ENCODE measurements around the gene SERINC5. TPM values are rescaled to one million over a fixed set of nuclear protein-coding genes. Genes with fewer than 3 reads are reported as not detected.

SERINC5 gene
- polyA plus RNA-seq, 1 of the 3 experiments (the other 2 are of a cell fraction), result 4.5 TPM

DNA sequence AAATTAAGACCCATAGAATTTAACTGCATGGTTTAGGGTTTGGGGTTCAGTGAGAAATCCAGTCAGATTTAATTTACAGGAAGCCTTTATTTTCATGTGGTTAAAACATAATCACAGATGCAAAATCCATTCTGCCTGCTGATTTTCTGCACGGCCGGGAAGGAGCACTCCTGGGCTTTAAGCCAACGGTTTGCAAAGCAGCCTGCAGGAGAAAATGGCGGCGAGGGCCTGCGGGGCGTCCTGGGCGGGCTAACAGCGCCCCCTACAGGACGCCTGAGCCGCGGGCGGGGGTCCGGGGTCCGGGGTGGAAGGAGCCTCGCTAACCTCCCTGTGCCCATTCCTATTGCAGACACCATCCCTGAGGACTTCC lies 173.1 kb downstream of the SERINC5 start:
- Histone ChIP-seq H3K27ac (ENCODE audit: low read depth in 2 of 2, low read length in 1 of 2) (no peak overlapping the region), H3K4me1 (ENCODE audit: control insufficient read depth in 1 of 2, insufficient read depth in 2 of 2, low read depth in 1 of 2, low read length in 1 of 2) (no peaks in the 10 kb centered on the region; a peak in 1 of 4 replicates), H2AFZ (ENCODE audit: low read depth) (no peak overlapping the region), H3K9ac (no peak overlapping the region), H3K4me3 (ENCODE audit: low read depth in 2 of 2, low read length in 1 of 2) (no peak overlapping the region), H3K4me2 (no peak overlapping the region), H3K27me3 (ENCODE audit: insufficient read depth) (no peaks in the 10 kb centered on the region), H4K20me1 (ENCODE audit: insufficient read depth) (no peaks in the 10 kb centered on the region), H3K9me3 (no peaks in the 10 kb centered on the region), H3K9me2 (no peaks in the 10 kb centered on the region), H3F3A (replicated peaks; ENCODE audit: insufficient read depth) (no peaks in the 10 kb centered on the region), H3K79me2 (ENCODE audit: insufficient read depth) (no peaks in the 10 kb centered on the region), H3K36me3 (replicated peaks in 1 of 2; ENCODE audit: control insufficient read depth in 1 of 2, insufficient read depth in 2 of 2, low read length in 1 of 2) (no peaks in the 10 kb centered on the region)
- POLR2A ChIA-PET, result no interaction called here
- CTCF ChIA-PET, result interaction anchor here (0.8 to 3.1 kb wide), 26 partner anchors 8 to 1063 kb away, joined by 3 to 16 read pairs (median 6); partner anchors contain the start of genes MTX3 and THBS4
- WGBS (ENCODE audit: low lambda C conversion rate), result 54% methylated on average over 15 of the region's 16 CpGs
- peak; percentile 59 for DNase-seq
- TF ChIP-seq EZH2phosphoT487 (IDR thresholded peaks at IDR 0.05; ENCODE audit: borderline replicate concordance, low read depth), result no peak
- TF ChIP-seq, protein P1, sequence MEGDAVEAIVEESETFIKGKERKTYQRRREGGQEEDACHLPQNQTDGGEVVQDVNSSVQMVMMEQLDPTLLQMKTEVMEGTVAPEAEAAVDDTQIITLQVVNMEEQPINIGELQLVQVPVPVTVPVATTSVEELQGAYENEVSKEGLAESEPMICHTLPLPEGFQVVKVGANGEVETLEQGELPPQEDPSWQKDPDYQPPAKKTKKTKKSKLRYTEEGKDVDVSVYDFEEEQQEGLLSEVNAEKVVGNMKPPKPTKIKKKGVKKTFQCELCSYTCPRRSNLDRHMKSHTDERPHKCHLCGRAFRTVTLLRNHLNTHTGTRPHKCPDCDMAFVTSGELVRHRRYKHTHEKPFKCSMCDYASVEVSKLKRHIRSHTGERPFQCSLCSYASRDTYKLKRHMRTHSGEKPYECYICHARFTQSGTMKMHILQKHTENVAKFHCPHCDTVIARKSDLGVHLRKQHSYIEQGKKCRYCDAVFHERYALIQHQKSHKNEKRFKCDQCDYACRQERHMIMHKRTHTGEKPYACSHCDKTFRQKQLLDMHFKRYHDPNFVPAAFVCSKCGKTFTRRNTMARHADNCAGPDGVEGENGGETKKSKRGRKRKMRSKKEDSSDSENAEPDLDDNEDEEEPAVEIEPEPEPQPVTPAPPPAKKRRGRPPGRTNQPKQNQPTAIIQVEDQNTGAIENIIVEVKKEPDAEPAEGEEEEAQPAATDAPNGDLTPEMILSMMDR (IDR thresholded peaks at IDR 0.05), result peak; percentile 64

- no peaks in the 10 kb centered on the region for H4K20me1 ChIP-seq (ENCODE audit: insufficient read depth)
- no peak for TF ChIP-seq FOXM1 (IDR thresholded peaks at IDR 0.05; ENCODE audit: low read depth)
- no peak for TF ChIP-seq FOXJ3 (CRISPR knock-in tag; IDR thresholded peaks at IDR 0.05)
- TF ChIP-seq, protein P2, sequence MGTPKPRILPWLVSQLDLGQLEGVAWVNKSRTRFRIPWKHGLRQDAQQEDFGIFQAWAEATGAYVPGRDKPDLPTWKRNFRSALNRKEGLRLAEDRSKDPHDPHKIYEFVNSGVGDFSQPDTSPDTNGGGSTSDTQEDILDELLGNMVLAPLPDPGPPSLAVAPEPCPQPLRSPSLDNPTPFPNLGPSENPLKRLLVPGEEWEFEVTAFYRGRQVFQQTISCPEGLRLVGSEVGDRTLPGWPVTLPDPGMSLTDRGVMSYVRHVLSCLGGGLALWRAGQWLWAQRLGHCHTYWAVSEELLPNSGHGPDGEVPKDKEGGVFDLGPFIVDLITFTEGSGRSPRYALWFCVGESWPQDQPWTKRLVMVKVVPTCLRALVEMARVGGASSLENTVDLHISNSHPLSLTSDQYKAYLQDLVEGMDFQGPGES (IDR thresholded peaks at IDR 0.05; ENCODE audit: low read depth, low read length), result no peak
- TF ChIP-seq YY1 (IDR thresholded peaks at IDR 0.05; ENCODE audit: low read depth), result no peak
- no peak for TF ChIP-seq RAD21 (IDR thresholded peaks at IDR 0.05; ENCODE audit: low read length)
- no peak for TF ChIP-seq GATA2 (CRISPR knock-in tag; IDR thresholded peaks at IDR 0.05)
- no peak for TF ChIP-seq RFX5 (IDR thresholded peaks at IDR 0.05; ENCODE audit: low read length)
- TF ChIP-seq EZH2phosphoT487 (IDR thresholded peaks at IDR 0.05; ENCODE audit: borderline replicate concordance, low read depth), result no peak
- TF ChIP-seq MEF2A (IDR thresholded peaks at IDR 0.05; ENCODE audit: borderline replicate concordance, low read depth), result no peak
- no peak for TF ChIP-seq GABPA (IDR thresholded peaks at IDR 0.05; ENCODE audit: low read depth)
- H3K36me3 ChIP-seq (replicated peaks in 1 of 2; ENCODE audit: control insufficient read depth in 1 of 2, insufficient read depth in 2 of 2, low read length in 1 of 2), result no peaks in the 10 kb centered on the region
- H3K79me2 ChIP-seq (ENCODE audit: insufficient read depth), result no peaks in the 10 kb centered on the region
- H3F3A ChIP-seq (replicated peaks; ENCODE audit: insufficient read depth), result no peaks in the 10 kb centered on the region
- ChIA-PET CTCF (interaction anchor here (2.7 kb wide), 1 partner anchor 92 kb away, joined by 12 read pairs; the partner anchor contains the start of gene MTX3), POLR2A (no interaction called here)
- no peak for DNase-seq
- peaks cover 0 to 1% of the 10 kb centered on the region in 2 experiments; a peak in 1 of 4 replicates for H3K4me1 ChIP-seq (ENCODE audit: control insufficient read depth in 1 of 2, insufficient read depth in 2 of 2, low read depth in 1 of 2, low read length in 1 of 2)
- H3K9ac ChIP-seq, result no peak overlapping the region
- H2AFZ ChIP-seq (ENCODE audit: low read depth), result no peak overlapping the region
- no peak overlapping the region for H3K4me3 ChIP-seq (ENCODE audit: low read depth in 2 of 2, low read length in 1 of 2)
- no peak overlapping the region for H3K4me2 ChIP-seq
- H3K27ac ChIP-seq (ENCODE audit: low read depth in 2 of 2, low read length in 1 of 2), result no peak overlapping the region
- 92% methylated on average over 13 of the region's 15 CpGs for WGBS (ENCODE audit: low lambda C conversion rate)
- H3K9me2 ChIP-seq, result no peaks in the 10 kb centered on the region
- H3K27me3 ChIP-seq (ENCODE audit: insufficient read depth), result no peaks in the 10 kb centered on the region
- H3K9me3 ChIP-seq, result no peaks in the 10 kb centered on the region
Measured at GRCh38 chr5:80082281-80082680, 173.6 kb downstream of the SERINC5 start.
